HG03135 (cell line): ENCODE measurements around the gene ITPK1.
A peak's percentile ranks its signal among the peaks of the same experiment; 100 is the strongest.

Source experiments
- ATAC-seq: cut with Tn5 transposase; IDR thresholded peaks from one replicate; pipeline ENCODE4 v1.9.1; 2021; ENCODE audit warnings: mild to moderate bottlenecking, moderate library complexity; ENCODE audit not compliant: unreplicated experiment

Gene ITPK1

DNA sequence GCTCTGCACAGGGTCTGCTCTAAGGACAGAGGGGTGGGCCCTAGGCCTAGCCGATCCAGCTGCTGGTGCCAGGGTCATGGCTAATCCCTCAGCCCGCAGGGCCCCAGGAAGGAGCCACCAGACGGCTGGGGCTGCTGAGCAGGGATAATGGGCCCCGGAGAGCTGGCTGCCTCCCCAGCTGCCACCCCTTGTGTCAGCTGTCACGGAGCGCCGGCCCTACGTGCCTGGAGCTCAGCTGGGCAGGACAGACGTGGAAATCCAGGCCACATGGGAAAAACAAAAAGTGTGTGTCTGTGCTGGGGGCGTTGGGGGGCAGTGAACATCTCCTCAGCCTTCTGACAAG is 156.6 kb downstream of the ITPK1 start:
- ATAC-seq: no peak

DNA sequence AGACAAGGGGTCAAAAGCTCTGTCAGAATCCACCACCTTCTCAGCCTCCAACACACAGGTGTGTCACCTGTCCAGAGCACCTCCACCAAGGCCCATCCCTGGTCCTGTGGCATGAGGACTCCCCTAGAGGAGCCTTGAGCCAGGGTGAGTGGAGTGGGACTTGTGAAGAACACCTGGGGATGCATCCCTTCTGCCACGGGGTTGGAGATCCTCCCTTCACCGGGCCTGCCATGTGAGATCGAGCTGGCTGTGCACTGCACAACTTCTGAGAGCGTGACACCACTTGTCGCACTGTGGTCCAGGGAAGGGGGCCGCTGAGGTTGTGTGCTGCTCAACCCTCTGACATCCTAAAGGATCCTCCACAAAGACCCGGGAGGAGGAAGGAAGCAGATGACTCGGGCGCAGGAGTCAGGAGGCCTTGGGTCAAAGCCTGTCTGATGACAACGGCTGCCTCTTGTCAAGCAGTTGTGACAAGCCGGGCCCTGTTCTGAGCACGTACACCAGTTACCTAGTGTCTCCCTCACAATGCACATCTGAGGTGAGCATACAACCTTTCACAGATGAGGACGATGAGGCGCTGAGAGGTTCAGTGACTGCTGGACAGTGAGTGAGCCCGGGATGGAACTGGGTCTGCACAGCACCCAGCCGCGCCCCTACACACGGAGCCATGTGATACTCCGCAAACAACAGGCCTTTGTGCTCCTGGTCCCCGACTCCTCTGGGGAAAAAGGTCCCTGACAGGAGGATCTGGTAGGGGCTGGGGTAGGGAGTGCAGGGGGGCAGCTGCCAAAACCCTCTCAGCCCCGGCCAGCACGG is 157.1 kb downstream of the ITPK1 start:
- no peak for ATAC-seq

DNA sequence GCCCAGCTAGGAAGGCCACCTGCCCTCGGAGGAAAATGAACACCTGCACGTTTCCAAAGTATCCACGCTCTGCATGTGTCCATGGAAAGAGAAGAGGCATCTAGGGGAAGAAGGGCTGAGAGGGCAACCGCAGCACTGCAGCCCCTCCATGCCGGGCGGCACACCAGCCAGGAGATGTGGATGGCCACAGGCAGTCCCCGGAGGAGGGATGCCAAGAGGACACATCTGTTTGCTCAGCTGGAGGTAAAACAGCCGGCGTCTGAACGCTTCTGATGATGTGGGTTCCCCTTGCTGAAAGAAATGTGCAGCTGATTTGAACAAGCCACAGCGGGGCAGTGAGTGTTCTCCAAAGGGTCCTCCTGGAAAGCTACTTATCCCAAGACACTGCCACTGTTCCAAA is 158.8 kb downstream of the ITPK1 start:
- no peak for ATAC-seq

DNA sequence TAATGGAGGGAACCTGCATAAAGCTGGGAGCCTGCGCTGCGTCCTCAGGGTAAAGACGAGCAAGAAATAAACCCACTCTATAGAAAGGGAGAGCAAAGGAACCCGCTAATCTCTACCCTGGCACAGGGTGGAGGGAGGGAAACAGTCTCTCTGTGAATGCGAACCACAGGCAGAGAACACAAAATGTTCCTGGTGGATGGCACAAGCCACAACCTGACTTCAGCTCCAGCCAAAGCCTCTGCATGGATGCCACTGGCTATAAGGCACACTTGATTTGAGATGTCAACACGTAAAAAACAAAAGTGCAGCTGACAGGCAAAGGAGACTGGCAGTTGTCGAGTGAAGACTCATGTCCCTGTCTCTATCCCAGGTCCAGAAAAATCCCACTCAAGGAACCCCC is 160.3 kb downstream of the ITPK1 start:
- ATAC-seq: no peak

DNA sequence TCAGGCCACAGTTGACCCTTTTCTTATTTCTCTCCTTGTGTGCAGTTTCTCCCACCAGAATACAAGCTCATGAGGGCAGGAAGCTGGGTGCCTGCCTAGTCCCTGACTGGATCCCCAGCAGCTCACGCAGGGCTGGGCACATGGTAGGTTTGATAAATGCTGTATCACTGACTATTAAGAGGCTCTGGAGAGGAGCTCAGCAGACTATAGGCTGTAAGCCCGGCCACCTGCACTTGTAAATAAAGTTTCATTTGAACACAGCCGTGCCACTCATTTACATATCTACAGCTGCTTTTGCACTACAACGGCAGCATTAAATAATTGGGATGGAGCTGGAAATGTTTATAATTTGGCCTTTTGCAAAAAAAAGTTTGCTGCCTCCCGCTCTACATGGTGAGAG is 160.8 kb downstream of the ITPK1 start:
- no peak for ATAC-seq

DNA sequence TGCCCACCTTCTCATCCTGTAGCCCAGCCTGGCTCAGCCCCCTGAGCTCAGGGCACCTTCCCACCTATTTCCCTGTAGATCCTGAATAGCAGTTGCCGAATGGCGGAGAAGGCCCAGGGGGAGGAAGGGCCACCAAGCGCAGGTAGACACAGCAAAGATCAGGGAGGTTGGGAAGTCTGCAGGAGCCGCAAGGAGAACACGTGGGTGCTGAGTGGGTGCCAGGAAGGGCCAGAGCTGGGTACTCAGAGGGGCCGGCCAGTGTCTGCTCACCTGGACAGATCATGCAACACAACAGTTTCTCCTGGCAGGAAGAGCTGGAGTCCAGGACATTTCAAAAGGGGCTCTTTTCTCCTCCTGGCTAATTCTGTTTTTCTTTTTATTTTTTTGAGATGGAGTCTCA is 162.2 kb downstream of the ITPK1 start:
- ATAC-seq: no peak

DNA sequence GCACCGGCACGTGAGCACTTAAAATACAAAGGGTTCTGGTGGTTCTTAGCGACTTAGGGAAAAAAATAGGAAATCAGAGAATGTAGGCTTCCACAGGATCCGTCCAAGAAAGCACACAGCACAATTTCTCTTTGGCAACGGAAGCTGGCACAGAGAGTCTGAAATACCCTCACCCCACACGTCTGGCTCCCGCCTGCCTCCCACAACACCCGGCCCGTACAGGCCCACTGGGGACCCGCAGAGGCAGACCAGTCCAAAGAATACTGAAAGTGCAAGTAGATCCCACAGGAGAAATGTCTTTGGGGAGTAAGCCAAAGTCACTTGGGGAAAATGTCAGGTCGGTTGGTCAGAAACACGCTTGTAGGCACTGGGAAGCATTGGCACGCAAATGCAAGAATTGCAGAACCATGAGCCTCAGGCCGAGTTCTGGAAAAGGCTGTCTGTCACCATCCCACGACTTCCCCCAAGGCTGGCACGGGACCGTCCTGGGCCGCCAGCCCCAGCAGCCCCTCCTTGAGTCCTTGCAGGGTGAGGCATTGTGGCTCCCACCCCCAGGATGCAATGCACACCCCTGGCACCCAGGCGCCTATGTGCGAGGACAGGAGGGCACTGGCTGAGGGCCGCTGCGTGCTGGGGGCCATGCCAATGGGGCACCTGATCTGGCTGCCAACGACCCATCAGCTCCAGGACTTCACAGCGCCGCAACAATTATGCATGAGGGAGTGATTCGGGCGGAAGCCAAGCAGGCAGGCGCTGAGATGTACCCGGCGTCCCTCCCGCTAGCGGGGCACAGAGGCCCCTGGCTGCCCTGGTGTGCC is 163.0 kb downstream of the ITPK1 start:
- ATAC-seq: no peak

DNA sequence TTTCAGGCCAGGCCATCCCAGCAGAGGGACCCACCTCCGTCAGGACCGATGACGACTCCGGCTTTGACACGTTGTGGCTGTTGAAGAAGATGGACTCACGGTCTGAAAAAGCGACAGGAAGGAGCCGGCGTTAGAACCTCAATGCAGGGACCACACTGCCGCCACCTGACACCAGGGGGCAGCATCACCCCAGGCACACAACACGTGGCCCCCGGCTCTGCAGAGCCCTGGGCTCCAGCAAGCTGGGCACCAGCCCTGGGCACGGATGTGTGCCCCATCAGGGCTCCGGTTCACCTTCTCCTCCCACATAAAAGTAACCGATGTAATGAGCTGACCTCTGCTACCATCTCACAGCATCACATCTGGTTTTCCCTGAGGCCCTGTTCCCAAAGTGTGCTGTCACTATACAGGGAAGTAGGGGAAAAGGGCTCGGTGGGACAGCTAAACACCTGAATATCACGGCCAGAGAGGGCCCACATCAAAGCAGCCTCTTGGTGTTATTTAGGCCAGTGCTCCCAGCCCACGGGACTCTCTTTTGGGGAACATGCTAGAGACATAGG is 163.7 kb downstream of the ITPK1 start:
- peak; percentile 84 for ATAC-seq

DNA sequence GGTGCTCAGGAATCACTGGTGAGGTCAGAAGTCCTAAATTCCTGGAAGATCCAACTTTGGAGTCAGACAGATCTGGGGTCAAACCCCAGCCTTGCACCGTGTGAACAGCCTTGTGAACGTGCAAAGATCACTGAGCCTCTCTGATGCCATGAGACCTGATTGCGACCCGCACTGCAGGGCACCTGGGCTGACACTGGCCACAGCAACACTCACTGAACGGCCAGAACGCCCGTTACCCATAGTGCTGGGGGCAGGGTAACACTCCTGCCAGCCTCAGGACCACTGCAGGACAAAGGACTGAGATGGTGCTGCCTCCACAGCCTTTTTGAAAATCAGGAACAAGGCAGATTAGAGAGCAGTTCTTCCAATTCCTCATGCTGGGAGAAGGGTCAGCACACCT is 164.5 kb downstream of the ITPK1 start:
- ATAC-seq: no peak

DNA sequence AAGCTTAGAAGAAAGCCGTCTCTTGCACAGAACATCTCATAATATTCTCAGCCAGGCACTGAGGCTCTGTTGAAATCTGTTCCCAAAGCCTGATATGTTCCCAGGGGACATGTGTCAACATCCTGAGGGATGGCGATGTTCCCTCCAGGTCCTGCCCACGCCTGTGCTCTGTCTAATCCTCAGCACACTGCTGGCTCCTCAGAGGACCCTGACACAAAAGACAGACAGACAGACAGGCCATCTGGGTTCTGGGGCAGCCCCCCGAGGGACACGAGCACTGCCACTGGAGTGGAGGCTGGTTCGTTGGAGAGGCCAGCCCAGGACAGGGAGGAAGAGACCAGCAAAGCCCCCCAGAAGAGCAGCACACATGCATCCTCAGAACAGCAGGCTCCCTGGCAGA is 165.0 kb downstream of the ITPK1 start:
- no peak for ATAC-seq

DNA sequence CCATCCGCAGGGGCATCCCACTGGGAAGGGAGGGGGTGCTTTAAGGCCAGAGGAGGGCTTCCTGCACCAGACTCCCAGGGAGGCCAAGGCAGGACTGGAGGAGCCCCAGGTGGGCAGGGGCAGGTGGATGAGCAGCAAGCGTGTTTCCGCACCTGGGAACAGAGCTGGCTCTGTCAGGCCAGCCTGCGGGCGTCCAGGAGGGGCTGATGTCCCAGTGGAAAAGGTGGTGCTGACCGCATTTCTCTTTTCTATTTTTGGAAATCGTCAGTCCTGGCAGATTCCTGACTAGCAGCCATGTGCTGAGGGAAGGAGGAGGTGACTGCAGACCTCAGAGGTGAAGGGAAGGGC is 165.6 kb downstream of the ITPK1 start:
- ATAC-seq: no peak

DNA sequence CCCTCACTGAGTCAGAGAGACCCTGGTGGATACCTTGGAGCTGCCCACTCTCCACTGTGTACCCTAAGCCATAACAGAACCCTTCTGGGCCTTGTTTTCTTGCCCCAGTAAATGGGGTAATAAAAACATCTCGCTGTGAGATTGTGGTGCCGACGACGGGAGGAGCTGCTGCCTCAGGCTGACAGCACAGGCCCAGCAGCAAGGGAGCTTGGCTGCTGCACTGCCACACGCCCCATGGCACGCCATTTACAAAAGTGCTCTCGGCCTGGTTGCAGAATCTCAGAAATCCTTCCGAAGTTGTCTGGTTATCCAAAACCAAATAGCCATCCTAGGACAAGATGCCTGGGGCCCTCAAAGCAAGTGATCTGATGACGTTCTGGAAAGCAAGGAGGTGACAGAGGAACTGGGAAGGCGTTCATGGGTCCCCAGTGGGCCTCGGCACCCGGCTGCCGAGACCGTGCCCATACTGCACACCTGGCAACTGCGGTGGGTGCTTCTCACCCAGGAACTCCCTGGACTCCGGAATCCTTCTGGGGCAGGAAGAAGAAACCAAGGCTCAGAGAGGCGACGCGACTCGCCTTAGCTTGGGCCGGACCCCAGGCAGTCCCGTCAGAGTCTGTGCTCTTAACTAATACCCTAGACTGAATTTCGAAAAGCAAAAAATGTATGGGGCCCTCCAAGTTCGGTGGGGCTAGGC is 166.1 kb downstream of the ITPK1 start:
- no peak for ATAC-seq

DNA sequence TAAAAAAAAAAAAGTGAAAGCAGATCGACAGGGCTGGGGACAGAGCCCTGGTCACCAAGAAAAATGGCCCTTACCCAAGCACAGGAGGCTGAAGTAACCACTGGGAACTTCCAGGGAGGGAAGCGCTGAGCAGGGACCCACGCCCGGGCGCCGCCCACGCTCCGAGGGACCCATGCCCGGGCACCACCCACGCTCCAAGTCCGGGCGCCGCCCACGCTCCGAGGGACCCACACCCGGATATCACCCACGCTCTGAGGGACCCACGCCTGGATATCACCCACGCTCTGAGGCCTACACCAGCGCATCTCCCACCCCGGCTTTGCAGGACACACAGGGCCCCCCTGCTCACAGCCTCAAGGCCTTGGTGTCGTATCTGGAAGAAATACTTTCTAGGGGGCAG is 167.1 kb downstream of the ITPK1 start:
- ATAC-seq: no peak

DNA sequence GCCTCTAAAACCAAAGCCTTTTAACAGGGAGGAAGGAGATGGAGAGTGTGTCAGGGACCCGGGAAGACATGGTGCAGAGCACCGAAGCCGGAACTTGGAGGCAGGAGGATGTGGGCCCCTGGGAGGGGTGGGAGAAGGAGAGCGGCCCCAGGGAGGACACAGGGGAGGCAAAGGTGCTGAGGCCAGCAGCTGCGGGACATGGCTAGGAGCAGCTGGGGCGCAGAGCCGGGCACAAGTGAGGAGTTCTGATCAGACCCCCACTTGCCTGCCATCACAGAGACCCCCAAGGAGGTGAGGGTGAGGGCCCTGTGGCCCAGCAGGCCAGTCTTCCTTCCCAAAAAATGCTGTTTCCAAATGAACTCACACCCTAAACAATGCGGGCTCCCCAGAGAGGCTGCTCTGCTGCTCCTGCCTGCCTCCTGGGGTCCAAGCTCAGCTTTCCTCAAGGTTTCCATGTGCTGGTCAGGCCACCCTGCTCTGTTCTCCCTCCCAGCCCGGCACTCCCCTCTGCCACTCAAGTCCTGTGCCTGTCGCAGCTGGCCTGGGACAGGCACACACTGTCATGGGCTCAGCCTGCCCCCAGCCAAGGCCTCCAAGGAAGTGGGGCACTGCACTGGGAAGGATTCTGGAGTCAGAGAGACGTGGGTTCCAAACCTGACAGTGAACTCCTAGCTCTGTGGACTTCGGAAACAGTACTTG is 168.7 kb downstream of the ITPK1 start:
- no peak for ATAC-seq

DNA sequence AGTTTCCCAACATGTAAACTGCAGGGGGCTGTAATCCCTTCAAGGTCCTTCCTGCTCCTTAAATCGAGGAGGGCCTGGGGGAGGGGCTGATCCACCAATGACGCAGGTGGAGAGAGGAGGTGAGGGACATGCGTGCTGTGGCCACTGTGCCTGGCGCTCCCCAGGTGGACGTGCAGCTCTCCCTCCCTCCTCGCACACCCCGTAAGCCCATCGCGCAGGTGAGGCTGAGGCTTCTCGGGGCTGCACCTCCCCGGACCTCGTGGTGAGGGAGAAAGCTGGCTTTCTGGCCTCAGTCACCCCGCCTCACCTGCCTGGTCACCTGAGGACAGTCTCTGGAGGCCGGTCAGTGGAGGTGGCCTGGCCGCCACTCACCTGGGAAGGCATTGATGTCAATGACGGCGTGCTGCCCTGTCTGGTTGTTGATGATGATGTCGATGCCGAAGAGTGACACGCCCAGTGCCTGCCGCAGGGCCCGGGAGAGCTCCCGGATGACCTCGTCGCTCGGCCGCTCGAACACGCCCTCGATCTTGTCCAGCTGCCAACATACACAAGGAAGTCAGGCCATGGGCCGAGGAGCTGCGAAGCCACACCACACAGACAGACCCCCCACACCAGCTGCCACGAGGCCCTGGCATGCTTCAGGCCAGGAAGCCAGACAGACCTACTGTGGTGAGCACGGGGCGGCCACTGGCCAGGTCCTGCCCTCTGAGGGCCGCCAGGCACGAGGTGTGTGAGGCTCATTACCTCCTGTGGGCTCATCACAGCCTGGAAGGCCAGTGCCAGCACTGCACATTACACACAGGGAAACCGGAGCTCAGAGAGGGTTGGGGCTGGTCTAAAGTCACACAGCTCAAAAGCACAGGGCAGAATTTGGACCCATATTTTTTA is 169.5 kb downstream of the ITPK1 start:
- no peak for ATAC-seq

DNA sequence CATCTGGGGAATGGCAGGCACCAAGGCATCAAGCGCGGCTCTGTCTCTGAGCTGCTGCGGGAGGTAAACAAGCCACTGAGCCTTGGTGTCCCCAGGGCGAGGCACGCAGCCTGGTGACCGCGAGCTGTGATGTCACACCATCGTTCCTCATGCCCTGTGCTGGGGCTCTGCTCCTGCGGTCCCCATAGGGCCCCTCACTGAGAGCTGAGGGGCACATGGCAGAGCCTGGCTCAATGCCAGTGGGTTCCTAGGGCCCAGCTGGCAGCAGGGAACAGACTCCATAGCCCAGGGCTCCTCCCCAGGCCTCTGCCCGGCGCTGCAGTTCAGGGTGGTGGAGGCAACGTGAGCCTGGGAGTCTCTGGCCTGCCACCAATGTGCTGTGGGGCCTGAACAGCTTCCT is 170.2 kb downstream of the ITPK1 start:
- ATAC-seq: no peak

DNA sequence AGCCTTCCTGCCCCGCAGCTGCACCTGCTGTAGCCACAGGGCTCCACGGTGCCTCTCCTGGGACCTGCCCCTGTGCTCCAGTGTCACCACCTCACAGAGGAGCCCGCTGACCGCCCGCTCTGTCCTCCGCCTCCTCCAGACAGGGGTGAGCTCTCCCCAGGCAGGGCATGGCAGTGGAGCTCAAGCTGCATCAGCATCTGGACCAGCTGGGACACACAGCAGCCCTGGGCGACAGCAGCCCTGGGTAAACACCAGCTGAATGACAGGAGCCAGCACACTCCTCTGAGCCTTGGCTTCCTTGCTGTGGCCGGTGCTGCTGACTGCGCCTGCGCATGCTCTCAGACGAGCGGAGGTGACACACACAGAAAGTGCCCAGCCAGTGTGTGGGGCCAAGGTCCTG is 170.7 kb downstream of the ITPK1 start:
- no peak for ATAC-seq

DNA sequence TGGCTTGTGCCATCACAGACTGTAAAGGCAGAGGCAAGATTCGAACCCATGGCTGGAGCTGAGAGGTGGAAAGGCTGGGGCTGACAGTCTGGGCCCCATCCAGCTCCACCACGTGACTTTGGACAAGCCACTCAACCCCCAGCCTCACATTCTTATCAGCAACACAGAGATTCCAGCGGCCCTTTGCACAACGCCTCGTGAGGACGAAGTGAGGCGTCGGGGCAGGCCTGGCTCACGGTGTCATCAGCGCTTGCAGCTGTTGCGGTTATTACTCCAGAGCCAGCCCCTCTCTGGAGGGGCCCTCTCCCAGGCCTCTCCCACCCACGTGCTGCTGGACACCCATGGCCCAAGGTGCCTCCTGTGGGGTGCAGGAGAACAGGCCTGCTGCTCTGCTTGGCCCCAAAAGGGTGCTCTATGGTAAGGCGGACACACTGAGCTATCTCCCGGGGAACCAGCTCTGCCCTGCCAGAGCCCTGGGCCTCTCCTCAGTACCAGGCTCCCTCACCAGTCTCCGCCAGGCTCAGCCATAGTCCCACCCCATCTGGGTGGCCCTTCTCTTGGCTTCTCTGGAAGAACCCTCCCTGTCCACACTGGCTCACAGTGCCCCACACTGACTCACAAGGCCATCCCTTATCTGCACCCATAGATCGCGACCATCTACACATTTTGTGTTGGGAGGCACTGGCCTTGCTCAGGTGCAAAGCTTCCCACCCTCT is 171.7 kb downstream of the ITPK1 start:
- no peak for ATAC-seq

DNA sequence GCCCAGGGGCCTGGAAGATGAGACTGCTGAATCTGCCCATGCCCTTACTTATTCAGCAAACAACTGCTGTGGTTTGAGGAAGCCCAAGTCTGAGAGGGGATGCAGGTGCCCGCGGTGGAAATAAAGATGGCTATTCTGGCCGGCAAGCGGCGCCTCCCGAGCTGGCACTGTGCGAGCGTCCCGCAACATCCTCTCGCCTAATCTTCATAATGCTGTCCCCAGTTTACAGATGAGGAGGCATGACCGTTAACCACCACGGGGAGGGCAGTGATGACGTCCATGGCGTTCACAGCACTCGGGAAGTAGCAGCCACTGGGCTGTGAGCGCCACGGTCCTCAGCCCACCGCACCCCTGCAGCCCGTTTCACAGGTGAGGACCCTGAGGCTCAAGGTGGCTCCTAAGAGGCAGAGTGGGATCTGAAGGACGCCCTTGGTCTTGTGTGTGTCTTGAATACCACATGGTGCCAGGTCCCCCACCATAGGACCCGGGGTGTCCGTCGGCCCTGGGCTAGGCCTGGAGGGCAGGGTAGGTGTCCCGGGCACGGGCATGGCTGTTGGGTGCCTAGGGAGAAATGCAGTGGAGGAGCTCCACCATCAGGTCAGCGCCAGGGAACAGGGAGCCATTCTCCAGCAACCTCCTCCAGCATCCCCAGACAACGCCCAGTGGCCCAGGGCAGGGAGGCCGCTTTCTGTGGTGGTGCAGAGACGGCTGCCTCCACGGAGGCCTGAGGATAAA is 172.6 kb downstream of the ITPK1 start:
- no peak for ATAC-seq
